HG03439 (cell line): Measurements from ENCODE around the gene NYAP1.
"Not testable (repeated sequence)": the region's sequence is repeated elsewhere in the genome, so short reads cannot be mapped to it uniquely, and the experiment has no call there.

Experiments
- ATAC-seq: cut with Tn5 transposase; IDR thresholded peaks from one replicate; pipeline ENCODE4 v1.9.1; 2021; ENCODE audit warnings: mild to moderate bottlenecking, moderate library complexity; ENCODE audit not compliant: unreplicated experiment

NYAP1 gene

DNA sequence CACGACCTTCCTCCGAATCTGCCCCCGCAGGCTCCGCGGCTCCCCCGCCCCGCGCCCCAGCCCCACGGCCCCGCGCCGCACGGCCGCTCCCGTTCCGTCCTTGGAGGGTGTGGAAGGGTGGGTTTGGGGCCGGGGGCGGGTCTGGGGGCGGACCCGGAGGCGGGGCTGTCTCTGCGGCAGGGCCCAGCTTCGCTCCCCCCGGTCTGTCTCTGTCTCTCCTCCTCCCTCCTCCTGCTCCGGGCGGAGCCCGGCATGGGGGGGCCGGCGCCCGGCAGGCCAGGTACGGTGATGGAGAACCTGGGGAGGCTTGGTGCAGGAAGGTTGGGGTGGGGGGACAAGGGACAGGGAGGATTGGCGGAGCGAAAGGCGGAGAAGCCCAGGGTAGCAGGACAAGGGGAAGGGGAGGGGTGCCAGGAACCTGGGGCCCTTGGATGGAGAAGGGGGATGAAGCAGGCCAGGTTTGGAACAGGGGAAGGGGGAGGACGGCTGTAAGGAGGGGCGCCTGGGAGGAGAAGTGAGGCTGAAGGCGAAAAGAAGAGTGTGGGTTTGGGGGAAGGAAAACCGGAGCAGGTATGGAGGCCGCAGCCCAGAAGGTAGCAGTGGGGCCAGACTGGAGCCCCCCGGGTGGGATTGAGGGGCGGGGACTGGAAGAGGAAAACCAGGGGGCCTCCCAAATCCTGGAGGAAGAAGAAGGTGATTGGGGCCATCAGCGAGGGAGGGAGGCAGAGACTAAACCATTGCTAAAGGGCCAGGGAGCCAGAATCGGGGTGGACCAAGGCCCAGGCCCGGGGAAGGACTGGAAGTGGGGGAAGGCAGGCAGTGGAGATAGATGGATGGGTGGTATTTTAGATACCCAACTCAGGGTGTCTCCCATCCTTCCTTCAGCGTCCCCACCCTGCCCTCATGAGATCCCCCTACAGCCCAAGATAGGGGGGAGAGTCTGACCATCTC lies at the start of gene NYAP1:
NYAP1 (plus strand) TSS at position 206 of the 951 bp plus-strand sequence. CDS start 1,385 bp downstream, outside the sequence.
- ATAC-seq = no peak

DNA sequence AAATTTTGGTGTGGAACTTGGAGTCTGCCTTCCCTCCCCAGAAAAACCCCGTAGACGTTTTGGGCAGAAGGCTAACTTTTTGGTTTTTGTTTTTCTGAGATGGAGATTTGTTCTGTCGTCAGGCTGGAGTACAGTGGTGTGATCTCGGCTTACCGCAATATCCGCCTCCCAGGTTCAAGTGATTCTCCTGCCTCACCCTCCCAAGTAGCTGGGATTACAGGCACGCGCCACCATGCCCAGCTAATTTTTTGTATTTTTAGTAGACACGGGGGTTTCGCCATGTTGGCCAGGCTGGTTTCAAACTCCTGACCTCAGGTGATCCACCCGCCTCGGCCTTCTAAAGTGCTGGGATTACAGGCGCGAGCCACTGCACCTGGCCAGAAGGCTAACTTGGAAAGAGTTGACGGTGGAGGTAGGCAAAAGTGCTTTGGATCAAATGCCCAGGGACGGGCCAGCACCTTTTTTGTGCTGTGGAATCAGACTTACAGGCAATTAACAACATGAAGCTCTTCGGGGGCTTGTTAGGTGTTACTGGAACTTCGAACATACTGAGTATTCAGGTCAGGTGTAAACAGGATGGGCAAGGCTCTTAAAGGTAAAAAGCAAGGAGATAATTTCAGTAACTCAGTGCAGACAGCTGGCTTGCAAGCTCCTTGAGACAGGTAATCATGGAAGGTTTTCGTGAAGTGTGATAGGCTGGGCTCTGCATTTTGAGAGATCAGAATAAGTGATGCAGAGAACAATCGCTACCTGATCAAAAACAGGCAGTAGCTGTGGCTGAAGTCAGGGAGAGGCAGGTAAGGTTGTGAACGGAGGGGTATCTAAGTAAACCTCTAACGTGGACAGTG lies 49.2 kb upstream of the NYAP1 start:
- ATAC-seq = no peak

DNA sequence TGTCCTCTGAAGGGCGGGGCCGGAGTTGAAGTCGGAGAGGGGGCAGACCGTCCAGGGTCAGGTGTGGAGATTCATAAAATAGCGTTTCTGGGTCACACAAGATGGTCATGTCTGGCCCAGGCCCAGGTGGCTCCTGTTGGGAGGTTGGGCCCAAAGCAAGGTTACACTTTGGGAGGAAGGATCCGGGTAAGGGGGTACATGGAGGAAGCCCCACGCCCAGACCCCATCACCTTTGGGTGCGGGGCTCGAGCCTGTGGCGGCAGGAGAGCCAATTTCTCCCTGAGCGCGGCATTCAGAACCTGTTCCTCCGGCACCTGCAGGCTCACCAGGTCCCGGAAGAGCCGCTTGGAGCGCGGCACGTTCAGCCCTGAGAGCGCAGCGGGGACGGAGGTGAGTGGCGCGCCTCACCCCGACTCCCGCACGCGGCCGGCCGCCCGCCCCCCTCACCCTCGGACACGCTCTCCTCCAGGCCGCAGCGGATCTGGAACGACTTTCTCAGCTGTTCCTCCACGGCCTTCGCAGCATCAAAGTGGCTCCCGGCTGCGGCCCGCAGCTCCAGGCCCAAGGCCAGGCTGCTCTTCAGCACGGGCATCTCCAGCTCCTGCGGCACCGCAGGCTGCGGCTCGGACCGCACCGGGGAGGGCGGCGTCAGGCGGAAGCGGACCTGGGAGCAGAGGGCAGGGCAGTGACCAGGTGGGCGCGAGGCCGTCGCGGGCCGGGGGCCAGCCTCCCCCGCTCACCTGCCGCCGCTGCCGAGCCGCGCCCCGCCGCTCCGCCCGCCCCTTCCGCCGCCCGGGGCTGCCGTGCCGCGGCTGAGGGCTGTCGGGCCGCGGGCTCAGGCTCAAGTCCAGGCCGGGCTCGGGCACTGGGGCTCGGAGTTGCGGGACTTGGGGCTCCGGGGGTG lies 48.1 kb upstream of the NYAP1 start:
- peak; percentile 33 for ATAC-seq

DNA sequence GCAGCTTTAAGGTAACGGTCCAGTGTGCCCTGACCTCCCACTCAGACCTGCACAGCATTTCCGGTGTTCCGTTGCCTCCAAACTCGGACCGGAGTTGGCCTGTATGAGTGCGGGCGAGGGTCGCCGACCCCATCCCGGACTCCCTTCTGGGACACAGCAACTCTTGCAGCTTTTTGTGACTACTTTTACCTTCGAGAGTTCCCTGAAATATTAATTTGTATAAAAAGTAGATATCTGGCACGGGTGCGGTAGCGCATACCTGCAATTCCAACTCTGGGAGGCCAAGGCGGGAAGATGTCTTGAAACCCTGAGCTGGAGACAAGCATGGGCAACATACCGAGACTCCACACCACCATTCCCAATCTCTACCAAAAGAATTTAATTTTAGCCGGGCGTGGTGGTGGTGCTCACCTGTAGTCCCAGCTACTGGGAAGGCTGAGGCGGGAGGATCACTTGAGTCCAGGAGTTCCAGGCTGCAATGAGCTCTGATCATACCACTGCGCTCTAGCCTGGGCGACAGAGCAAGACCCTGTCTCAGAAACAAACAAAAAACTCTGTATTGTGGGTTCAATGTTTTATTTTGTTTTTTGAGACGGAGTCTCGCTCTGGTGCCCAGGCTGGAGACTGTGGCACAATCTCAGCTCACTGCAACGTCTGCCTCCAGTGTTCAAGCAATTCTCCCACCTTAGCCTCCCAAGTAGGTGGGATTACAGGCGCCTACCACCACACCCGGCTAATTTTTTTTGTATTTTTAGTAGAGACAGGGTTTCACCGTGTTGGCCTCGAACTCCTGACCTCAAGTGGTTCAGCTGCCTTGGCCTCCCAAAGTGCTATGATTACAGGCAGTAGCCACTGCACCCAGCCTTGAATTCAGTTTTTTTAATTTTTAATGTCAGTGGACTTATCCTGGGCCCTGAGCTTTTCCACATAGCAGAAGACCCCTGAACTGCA lies 46.3 kb upstream of the NYAP1 start:
- no peak for ATAC-seq

DNA sequence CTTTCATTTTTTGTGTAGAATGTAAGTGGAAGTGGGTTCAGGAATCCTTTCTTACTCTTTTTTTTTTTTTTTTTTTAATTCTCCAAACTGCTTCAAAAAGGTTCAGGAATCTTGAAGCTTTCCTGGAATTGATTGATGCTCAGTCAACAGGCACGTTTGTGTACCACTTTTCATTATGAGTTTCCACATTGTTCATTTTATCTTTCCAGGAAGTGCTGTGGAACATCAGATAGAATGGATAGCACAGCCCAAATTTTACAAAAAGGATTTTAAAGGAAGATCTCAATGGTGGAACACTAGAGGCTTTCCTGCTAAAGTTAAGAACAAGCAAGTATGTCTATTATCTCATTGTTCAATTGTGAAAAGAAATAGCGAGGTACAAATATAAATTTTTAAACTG lies 45.6 kb upstream of the NYAP1 start:
- no peak for ATAC-seq

DNA sequence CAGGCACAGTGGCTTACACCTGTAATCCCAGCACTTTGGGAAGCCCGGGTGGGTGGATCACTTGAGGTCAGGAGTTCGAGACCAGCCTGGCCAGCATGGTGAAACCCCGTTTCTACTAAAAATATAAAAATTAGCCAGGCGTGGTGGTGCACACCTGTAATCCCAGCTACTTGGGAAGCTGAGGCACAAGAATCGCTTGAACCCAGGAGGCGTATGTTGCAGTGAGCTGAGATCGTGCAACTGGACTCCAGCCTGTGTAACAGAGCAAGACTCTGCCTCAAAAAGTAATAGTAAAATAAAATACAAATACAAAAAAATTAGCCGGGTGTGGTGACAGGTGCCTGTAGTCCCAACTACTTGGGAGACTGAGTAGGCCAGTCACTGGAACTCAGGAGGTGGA lies 45.0 kb upstream of the NYAP1 start:
- not testable (repeated sequence) for ATAC-seq

DNA sequence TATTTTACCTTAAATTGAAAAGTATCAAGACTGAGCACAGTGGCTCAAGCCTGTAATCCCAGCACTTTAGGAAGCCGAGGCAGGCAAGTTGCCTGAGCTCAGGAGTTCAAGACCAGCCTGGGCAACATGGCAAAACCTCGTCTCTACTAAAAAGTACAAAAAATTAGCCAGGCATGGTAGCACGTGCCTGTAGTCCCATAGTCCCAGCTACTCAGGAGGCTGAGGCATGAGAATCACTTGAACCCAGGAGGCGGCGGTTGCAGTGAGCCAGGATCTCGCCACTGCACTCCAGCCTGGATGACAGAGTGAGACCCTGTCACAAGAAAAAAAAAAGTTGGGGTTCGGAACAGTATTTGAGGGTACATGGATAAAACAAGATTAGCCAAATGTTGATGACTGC lies 44.5 kb upstream of the NYAP1 start:
- not testable (repeated sequence) for ATAC-seq

DNA sequence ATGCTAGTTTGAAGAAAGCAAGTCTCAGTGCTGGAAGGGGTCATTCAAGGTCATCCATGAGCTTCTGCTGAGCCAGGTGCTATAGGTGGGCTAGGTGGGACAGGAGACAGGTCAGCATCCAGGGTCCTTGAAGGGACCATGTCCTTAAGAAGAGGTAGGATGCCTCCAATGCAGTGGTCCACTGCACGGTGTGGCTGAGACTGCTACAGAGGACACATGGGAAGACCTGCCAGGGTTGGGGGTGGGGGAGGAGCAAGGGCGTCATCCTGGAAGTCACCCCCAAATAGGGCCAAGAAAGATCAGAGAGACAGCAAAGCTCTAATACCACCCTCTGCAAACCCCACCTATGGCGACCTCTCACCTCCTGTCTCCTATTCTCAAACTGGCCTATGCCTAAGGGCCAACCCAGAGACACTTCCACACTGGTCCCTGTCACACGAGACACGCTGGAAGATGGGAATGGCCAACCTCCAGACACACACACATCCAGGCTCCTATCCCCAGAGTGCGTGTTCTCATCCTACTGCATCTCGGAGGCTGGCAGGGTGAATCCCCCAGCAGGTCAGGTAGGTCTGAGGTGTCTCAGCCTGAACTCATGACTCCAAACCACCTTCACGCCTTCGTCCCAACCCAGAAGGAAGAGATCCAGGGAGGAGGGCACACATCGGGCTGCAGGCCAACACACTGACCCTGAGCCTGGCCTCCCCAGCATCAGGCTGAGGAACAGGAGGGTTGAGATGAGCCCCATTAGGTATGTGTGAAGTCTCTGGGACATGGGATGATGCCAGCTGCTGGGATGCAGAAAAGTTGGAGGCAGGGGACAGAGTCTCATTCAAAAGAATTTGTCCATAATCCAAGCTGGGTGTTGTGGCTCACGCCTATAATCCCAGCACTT lies 41.8 kb upstream of the NYAP1 start:
- no peak for ATAC-seq

DNA sequence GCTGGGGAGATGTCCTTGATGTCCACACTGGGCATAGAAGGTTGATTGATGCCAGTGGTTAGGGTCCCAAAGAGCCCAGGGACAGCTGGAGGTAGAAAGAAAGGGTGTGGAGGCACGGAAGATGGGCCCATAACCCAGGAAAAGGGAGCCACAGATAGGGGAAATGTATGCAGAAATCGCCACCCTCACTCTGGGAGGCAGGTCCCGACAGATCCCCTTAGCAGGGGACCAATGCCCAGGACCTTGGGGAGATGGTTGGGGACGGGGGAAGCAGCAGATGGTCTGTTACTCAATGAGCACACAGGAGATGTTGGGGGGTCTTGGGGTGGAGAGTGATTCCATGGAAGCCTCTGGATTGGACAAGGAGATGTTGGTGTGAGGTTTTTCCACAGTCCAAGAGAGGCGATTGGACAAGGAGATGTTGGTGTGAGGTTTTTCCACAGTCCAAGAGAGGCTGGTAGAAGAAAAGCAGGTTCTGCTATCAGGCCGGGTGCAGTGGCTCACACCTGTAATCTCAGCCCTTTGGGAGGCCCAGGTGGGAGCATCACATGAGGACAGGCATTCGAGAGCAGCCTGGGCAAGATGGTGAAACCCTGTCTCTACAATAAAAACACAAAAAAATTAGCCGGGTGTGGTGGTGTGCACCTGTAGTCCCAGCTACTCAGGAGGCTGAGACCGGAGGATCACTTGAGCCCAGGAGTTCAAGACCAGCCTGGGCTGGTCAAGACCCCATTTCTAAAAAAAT lies 40.5 kb upstream of the NYAP1 start:
- ATAC-seq = no peak

DNA sequence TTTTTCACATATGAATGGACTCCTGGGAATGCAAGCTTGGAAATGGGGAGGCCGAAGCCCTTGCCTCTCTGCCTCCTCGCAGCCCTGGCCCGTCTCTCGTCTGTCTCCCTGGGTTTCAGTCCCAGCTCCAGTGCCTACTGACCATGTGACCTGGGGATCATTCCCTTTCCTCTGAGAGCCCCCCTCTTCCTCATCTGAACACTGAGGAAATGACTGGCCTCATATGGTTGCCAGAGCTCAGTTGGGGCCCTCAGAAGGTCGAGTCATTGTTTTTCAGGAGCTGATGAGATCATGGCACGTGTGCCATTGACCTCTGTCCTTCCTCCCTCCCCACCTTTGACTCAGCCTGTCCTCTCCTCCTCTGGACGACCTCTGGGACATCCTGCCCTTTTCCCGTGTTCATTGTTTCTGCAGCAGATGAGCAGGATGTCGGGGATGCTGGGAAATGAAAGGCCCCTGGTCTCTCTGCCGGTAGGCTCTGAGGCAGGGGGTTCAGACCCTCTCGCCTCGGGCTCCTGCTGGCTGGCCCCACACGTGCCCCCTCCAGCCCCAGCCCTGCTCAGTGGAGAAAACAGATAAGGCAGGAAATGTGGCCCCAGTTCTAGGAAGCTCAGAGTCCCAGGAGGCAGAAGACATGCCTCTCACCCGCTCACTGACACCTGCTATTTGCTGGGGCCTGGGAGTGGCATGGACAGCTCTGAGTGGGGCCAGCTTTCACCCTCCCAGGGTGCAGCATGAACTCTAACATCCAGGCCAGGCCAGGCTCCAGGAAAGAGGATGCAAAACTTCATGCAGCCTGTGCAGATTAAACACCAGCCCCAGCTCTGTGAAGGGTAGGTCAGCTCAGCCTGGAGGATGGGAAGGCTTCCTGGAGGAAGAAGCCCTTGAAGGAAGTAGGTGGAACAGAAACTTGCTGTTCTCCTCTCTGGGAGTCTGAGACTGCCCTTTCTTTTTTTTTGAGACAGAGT lies 39.1 kb upstream of the NYAP1 start:
- ATAC-seq = no peak

DNA sequence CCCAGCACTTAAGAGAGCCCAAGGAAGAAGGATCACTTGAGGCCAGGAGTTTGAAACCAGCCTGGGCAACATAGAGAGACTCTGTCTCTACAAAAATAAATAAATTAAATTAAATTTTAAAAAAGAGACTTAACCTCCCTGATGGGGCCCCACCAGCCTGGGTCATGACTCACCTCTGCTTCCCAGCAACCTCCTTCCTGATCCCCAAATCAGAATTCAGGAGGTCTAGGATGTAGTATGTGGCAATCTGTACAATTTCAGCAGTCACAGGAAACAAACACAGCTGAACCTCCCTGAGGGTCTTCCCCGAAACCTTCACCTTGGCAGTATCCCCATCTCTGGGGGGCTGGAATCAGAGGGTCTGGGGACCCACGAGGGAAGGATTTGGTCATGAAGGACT lies 37.7 kb upstream of the NYAP1 start:
- ATAC-seq = no peak

DNA sequence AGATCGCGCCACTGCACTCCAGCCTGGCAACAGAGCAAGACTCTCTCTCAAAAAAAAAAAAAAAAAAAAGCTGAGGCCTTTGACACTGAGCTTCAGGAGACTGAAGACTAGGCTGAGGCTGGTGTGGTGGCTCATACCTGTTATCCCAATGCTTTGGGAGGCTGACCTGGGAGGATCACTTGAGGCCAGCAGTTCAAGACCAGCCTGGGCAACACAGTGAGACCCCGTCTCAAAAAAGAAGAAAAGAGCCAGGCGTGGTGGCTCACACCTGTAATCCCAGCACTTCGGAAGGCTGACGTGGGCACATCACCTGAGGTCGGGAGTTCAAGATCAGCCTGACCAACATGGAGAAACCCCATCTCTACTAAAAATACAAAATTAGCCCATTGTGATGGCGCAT lies 36.4 kb upstream of the NYAP1 start:
- not testable (repeated sequence) for ATAC-seq

DNA sequence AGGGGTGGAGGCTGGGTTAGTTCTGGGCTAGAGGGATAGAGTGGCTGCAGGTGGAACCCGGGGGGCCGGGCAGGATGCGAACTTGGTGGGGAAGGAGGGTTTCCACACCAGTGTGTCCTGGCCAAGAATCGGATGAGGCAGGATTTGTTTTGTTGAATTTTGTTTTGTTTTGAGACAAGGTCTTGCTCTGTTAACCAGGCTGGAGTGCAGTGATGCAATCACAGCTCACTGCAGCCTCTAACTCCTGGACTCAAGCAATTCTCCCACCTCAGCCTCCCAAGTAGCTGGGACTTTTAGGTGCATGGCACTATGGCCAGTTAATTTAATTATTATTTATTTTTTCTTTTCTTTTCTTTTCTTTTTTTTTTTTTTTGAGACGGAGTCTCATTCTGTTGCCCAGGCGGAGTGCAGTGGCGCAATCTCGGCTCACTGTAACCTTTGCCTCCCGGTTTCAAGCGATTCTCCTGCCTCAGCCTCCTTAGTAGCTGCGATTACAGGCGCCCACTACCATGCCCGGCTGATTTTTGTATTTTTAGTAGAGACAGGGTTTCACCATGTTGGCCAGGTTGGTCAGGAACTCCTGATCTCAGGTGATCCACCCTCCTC lies 34.4 kb upstream of the NYAP1 start:
- no peak for ATAC-seq

DNA sequence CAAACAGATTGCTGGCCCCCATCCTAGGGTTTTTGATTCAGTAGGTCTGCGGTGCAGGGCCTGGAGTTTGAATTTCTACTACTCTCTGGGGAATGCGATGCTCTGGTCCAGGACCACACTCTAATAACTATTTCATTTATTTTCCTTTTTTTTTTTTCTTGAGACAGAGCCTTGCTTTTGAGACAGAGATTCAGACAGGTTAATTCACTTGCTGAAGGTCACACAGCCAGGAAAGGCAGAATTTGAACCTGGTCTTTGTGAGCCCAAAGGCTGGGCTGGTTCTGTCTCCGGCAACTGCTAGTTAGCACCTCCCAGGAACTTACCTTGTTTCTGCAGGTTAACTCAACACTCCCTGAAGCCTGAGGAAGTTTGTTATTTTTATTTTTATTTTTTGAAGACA lies 31.2 kb upstream of the NYAP1 start:
- ATAC-seq = no peak

DNA sequence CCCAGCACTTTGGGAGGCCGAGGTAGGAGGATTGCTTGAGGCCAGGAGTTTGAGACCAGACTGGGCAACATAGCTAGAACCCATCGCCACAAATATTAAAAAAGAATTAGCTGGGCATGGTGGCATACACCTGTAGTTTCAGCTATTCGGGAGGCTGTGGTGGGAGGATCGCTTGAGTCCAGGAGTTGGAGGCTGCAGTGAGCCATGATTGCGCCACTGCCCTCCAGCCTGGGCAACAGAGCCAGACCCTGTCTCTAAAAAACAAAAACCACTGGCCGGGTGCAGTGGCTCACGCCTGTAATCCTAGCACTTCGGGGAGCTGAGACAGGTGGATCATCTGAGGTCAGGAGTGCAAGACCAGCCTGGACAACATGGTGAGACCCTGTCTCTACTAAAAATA lies 29.9 kb upstream of the NYAP1 start:
- ATAC-seq = not testable (repeated sequence)

DNA sequence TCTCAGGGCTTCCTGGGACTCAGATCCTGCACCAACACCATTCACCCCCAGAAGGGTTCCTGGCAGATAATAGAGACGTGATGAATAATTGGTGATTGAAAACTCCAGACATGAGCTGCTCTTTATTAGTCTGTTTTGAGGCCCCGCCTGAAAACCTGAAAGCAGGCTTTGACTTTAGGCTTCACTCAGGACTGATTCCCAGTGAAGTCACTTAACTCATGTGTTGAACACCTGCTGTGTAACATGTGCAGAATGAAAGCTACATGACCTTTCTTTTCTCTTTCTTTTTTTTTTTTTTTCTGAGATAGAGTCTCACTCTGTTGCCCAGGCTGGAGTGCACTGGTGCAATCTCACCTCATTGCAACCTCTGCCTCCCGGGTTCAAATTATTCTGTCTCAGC lies 28.5 kb upstream of the NYAP1 start:
- ATAC-seq = no peak
